ENCODE results near the gene PLSCR4. TPM values are rescaled to one million over a fixed set of nuclear protein-coding genes. Genes with fewer than 3 reads are reported as not detected.

The PLSCR4 gene
- total and polyA plus RNA-seq, 2 of the 4 experiments (the other 2 are of a cell fraction): 3.8 to 4.4 TPM

DNA sequence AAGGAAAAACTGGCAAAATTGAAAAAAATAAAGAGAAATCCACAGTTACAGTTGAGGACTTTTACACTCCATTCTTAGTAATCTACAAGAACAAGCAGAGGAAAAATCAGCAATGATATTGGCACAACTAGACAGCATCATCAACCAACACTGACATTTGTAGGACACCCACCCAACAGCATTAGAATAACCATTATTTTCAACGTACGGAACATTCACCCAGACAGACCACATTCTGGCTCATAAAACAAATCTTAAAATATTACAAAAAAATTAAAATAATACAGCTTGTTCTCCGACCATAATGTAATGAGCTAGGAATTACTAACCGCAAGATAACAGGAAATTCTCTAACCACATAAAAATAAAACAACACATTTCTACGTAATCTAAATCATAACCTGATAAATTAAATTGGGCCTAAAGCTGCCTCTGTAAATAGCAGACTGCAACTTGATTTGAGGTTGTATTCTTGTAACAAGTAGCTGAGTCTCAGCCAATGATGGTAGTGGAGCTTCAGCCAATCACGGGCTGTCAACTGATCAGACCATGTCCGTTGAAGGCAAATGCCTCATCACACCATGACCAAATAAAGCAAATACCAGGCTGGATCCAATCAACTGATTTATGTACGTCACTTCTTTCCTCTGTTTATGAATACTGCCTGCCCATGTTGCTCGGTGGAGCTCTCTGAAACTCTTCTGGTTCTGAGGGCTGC lies 9.2 kb downstream of the PLSCR4 start:
- ChIA-PET POLR2A (ENCODE audit: unreplicated experiment) (no interaction called here), CTCF (interaction anchor here (1.6 kb wide), 1 partner anchor 13 kb away, joined by 3 read pairs; no protein-coding TSS in a partner anchor)
- no peak overlapping the region for H2BK5ac ChIP-seq (ENCODE audit: low read depth, low read length, poor library complexity, severe bottlenecking)
- H3K9me3 ChIP-seq (ENCODE audit: control insufficient read depth, insufficient read depth, low read length): no peaks in the 10 kb centered on the region
- no peak overlapping the region for H2AK9ac ChIP-seq (replicated peaks; ENCODE audit: low read depth, low read length, poor library complexity)
- H3K79me1 ChIP-seq (ENCODE audit: low read depth in 1 of 2, low read length in 2 of 2): no peaks in the 10 kb centered on the region
- H3K14ac ChIP-seq (replicated peaks; ENCODE audit: low read depth, low read length): no peak overlapping the region
- no peak overlapping the region for H3K4ac ChIP-seq (ENCODE audit: low read depth, low read length)
- intact Hi-C loops (cut with micrococcal nuclease) (no loop called here), in situ Hi-C loops (cut with MboI; ENCODE audit: low sequenced_read_pairs) (no loop called here), dilution Hi-C loops (cut with HindIII; ENCODE audit: low sequenced_read_pairs, unreplicated experiment) (no loop called here)
- DNase-seq: no peak
- no peak overlapping the region for H3K4me2 ChIP-seq (ENCODE audit: low read depth, low read length)
- no peak overlapping the region for H4K91ac ChIP-seq (ENCODE audit: insufficient read depth, low read depth, low read length)
- no peak overlapping the region for H3K4me3 ChIP-seq (ENCODE audit: insufficient read depth, low read depth, low read length)
- no peak overlapping the region for H2BK15ac ChIP-seq (ENCODE audit: low read depth, low read length)
- H4K20me1 ChIP-seq (ENCODE audit: insufficient read depth, low read length): no peaks in the 10 kb centered on the region
- no peaks in the 10 kb centered on the region for H3K9me1 ChIP-seq (ENCODE audit: insufficient read depth, low read length)
- no peak overlapping the region for H3K27ac ChIP-seq (ENCODE audit: insufficient read depth, low read length)
- 90 to 100% methylated on average over 1 to 3 of the region's 9 CpGs for WGBS, 2 experiments (ENCODE audit: extremely low coverage in 2 of 2, insufficient read length in 1 of 2)
- no peaks in the 10 kb centered on the region for H3K4me1 ChIP-seq (ENCODE audit: control insufficient read depth, insufficient read depth, low read length)
- H3K27me3 ChIP-seq (ENCODE audit: control insufficient read depth, insufficient read depth, low read length): no peaks in the 10 kb centered on the region
- no peak overlapping the region for H2BK120ac ChIP-seq (ENCODE audit: low read depth, low read length)
- ATAC-seq (ENCODE audit: low read depth): no peak
- no peak overlapping the region for H3K56ac ChIP-seq (ENCODE audit: extremely low read depth, insufficient read depth, low read length)
- no peak overlapping the region for H3K23ac ChIP-seq (ENCODE audit: low read depth, low read length)
- no peak overlapping the region for H2BK20ac ChIP-seq (ENCODE audit: low read depth, low read length)
- H4K8ac ChIP-seq (ENCODE audit: low read depth in 2 of 2, low read length in 2 of 2): no peak overlapping the region
- no peak overlapping the region for H3K18ac ChIP-seq (ENCODE audit: low read depth, low read length)
- no peak overlapping the region for H3K9ac ChIP-seq (ENCODE audit: low read depth, low read length)
- H2AFZ ChIP-seq (replicated peaks; ENCODE audit: low read length, poor library complexity): no peak overlapping the region
- H4K5ac ChIP-seq (ENCODE audit: low read depth, low read length): no peak overlapping the region
- TF ChIP-seq BHLHE40 (IDR thresholded peaks at IDR 0.05; ENCODE audit: low read depth, low read length): no peak
- TF ChIP-seq MXI1 (IDR thresholded peaks at IDR 0.05; ENCODE audit: borderline replicate concordance, low read depth, low read length): no peak
- TF ChIP-seq RFX5 (IDR thresholded peaks at IDR 0.05; ENCODE audit: low read depth, low read length): no peak
- TF ChIP-seq MAZ (IDR thresholded peaks at IDR 0.05; ENCODE audit: borderline replicate concordance, low read depth, low read length): no peak
- TF ChIP-seq POLR2A (IDR thresholded peaks at IDR 0.05; ENCODE audit: low read depth, low read length): no peak
- TF ChIP-seq SMC3 (IDR thresholded peaks at IDR 0.05; ENCODE audit: low read depth, low read length): no peak
- TF ChIP-seq RCOR1 (IDR thresholded peaks at IDR 0.05; ENCODE audit: insufficient replicate concordance, low read length): no peak
- TF ChIP-seq MAFK (IDR thresholded peaks at IDR 0.05; ENCODE audit: low read depth, low read length): no peak
- TF ChIP-seq, protein P1, sequence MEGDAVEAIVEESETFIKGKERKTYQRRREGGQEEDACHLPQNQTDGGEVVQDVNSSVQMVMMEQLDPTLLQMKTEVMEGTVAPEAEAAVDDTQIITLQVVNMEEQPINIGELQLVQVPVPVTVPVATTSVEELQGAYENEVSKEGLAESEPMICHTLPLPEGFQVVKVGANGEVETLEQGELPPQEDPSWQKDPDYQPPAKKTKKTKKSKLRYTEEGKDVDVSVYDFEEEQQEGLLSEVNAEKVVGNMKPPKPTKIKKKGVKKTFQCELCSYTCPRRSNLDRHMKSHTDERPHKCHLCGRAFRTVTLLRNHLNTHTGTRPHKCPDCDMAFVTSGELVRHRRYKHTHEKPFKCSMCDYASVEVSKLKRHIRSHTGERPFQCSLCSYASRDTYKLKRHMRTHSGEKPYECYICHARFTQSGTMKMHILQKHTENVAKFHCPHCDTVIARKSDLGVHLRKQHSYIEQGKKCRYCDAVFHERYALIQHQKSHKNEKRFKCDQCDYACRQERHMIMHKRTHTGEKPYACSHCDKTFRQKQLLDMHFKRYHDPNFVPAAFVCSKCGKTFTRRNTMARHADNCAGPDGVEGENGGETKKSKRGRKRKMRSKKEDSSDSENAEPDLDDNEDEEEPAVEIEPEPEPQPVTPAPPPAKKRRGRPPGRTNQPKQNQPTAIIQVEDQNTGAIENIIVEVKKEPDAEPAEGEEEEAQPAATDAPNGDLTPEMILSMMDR (conservative IDR thresholded peaks at IDR 0.05; ENCODE audit: low read depth, low read length): no peak
- TF ChIP-seq FOS (IDR thresholded peaks at IDR 0.05; ENCODE audit: low read depth, low read length): no peak
- no peak for TF ChIP-seq RAD21 (IDR thresholded peaks at IDR 0.05; ENCODE audit: low read length)
- TF ChIP-seq CHD1 (IDR thresholded peaks at IDR 0.05; ENCODE audit: low read depth, low read length): no peak
- TF ChIP-seq, protein P2, sequence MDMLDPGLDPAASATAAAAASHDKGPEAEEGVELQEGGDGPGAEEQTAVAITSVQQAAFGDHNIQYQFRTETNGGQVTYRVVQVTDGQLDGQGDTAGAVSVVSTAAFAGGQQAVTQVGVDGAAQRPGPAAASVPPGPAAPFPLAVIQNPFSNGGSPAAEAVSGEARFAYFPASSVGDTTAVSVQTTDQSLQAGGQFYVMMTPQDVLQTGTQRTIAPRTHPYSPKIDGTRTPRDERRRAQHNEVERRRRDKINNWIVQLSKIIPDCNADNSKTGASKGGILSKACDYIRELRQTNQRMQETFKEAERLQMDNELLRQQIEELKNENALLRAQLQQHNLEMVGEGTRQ (IDR thresholded peaks at IDR 0.05; ENCODE audit: low read depth, low read length): no peak
- TF ChIP-seq NFE2L2 (IDR thresholded peaks at IDR 0.05; ENCODE audit: low read depth, low read length): no peak
- TF ChIP-seq, protein P3, sequence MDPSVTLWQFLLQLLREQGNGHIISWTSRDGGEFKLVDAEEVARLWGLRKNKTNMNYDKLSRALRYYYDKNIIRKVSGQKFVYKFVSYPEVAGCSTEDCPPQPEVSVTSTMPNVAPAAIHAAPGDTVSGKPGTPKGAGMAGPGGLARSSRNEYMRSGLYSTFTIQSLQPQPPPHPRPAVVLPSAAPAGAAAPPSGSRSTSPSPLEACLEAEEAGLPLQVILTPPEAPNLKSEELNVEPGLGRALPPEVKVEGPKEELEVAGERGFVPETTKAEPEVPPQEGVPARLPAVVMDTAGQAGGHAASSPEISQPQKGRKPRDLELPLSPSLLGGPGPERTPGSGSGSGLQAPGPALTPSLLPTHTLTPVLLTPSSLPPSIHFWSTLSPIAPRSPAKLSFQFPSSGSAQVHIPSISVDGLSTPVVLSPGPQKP (IDR thresholded peaks at IDR 0.05; ENCODE audit: borderline replicate concordance, low read depth, low read length): no peak
- TF ChIP-seq CEBPB (IDR thresholded peaks at IDR 0.05; ENCODE audit: low read depth, low read length): no peak
- no TSS peak for BruUV-seq (replicated peaks)
- H2AK5ac ChIP-seq (ENCODE audit: low read depth, low read length): no peak overlapping the region
- H3K36me3 ChIP-seq (ENCODE audit: control insufficient read depth, insufficient read depth, low read length): no peaks in the 10 kb centered on the region
